GM21825 (cell line): Measurements from ENCODE around the gene OSMR.
"Not testable (repeated sequence)": the region's sequence is repeated elsewhere in the genome, so short reads cannot be mapped to it uniquely, and the experiment has no call there.

ENCODE experiments used
- ATAC-seq: cut with Tn5 transposase; IDR thresholded peaks from one replicate; pipeline ENCODE4 v1.9.1; 2021; ENCODE audit warnings: mild to moderate bottlenecking, moderate library complexity; ENCODE audit not compliant: unreplicated experiment

Gene OSMR

DNA sequence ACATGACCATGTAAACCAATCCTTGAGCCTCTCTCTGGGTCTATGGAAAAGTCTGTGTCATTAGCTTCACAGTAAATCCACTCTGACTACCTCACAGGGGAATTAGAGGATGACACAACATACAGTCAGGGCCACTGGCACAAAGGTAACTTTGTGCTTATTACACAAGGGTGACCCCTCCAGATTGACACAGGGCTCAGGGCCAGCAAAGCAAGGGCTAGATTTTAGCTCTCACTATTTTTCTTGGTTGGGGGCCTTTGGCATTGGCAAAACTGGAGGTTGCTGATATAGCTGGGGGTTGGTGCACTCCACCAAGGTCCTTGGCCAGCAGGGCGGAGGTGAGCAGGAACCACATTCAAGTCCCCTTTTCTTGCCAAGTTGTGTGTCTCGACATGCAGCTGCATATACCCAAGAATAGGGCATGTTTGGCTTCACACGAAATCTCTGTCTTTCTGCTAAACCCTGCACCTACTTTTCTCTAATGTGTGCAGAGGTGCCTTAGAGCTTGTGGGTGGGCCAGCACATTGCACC lies 15.2 kb upstream of the OSMR start:
- no peak for ATAC-seq

DNA sequence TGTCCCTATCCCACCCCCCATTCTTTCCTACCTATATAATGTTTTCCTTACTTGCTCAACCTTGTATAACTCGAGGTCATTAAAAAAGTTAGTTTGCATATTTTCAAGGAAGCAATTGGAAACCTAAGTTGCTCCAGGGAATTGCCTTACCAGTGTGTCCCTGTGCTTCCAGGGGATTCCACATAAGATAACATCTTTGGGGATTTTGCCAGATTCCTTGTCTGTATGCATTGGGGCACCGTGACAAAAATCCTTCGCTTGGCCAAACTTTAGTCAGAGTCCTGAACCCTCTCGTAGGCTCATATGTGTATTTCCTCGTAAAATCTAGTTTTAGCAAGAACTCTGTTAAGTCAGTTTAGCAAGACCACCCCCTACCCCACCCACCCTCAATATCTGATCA lies 14.7 kb upstream of the OSMR start:
- no peak for ATAC-seq

DNA sequence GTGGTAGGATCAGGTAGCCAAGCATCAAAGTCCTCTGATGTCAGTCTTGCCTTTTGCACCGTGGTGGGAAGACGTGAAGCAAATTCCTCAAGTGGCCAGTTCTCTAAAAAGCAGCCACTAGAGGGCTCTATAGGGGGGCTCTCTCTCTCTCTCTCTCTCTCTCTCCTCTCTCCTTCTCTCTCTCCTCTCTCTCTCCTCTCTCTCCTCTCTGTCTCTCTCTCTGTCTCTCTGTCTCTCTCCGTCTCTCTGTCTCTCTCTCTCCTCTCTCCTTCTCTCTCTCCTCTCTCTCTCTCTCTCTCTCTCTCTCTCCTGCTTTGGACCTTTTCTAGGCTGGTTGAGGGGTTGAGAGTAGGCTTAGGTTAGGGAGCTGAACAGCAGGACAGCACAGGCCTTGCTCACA lies 13.9 kb upstream of the OSMR start:
- no peak for ATAC-seq

DNA sequence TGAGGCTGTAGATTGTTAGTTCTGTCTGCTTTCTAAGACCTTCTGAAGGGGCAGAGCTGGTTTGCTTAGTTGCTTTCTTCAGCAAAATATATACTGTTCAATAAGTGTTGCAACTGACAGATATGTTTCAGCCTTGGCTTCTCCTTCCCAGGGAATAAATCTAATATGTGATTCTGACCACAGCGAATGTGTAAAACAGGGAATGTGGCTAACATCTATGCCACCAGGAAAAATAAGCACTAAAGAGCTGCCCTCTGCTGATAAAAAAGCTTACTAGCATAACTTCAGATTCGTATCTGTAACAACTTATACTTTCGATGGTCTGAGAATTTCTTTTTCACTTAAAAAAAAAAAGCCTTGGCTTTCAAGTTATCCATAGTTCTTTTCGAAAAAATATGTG lies 13.0 kb upstream of the OSMR start:
- no peak for ATAC-seq

DNA sequence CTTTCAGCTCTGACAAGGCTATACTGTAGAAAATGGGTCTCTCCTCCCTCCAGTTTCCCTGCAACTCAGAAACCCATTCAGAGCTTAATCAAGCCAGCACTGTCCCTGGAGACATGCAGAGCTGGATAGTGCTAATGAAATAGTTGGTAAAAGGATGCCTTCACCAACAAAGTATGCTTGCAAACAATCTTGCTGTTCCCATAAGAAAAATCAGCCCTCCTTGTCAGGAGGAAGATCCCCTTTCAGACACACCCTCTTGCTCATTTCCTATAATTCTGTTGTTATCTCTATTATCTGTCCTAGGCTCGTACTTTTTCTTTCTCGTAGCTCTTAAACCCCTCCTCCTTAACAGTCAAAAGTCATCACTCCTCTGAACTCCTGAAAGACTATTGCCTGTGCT lies 9.9 kb upstream of the OSMR start:
- no peak for ATAC-seq

DNA sequence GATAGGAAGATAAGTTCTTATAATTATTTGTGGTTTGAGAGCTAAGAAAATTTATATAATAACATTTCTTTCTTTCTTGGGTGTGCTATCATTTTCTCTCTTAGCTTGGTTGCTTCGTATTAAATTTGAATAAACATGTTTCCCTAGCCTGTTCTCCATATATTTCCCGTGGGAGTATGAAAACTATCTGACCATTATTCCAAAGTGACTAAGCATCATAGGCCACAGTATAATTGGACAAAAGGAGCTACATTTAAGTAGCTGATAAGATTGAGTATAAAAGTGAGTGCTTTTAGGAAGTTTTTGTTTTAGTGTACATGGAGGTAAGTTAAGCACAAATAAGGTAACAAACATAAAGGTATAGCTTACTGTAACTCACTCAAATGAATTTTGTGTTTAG lies 8.4 kb upstream of the OSMR start:
- no peak for ATAC-seq

DNA sequence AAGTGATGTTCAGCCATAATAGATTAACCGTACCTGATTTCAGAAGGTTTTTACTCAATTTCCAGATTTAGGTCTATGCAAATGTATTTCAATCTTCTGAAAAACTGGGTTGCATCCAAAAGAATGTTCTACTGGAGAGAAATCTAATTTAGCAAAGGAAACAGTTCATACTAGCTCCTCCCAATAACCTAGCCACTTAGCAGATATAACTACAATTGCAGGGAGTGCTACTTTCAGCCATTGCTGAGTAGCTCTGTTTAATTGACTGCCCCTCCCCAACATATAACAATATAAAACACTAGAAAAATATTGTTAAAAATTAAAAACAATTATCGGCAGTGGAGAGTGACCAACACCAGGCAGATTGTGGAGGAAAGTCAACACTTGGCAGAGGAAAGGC lies 7.9 kb upstream of the OSMR start:
- no peak for ATAC-seq

DNA sequence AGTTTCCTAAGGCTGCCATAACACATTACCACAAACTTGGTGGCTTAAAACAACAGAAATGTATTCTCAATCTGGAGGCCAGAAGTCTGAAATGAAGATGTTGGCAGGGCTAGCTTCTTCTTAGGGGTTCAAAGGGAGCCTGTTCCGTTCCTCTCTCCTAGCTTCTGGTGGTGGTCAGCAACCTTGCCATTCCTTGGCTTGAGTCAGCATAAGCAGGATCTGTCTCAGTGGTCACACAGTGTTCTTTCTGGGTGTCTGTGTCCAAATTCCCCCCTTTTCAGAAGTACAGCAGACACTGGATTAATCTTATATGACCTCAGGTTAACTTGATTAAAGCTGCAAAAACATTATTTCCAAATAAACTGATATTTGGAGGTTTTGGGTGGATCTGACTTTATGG lies 2.1 kb upstream of the OSMR start:
- ATAC-seq = no peak

DNA sequence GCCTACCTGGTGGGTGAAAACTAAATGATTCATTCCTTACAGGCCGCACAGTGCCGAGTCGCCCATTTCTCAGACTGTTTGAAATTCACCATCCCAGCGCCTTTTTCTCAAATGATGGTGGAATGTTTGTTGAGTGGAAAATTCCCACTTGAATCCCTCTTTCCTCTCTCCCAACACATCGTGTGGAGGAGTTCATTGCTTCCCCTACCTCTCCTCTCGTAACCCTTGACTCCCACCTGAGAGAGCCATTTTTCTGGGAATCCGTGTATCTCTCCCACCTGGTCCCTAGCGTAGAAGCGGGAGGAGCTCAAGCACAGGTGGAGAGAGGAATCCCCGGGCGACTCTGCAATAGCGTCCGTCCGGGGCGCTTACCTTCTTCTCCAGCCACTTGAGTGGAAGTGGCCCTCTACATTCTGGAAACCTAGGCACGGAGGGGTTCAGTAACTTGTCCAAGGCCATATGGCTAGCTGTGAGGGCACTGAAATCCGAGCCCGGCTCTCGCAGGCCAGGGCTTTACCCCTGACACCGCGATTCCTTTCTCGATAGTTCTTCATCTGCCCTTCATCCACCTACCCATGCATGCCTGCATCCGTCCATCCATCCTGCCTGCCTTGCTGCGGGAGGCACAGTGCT lies 683 bp downstream of the OSMR start:
- ATAC-seq = no peak

DNA sequence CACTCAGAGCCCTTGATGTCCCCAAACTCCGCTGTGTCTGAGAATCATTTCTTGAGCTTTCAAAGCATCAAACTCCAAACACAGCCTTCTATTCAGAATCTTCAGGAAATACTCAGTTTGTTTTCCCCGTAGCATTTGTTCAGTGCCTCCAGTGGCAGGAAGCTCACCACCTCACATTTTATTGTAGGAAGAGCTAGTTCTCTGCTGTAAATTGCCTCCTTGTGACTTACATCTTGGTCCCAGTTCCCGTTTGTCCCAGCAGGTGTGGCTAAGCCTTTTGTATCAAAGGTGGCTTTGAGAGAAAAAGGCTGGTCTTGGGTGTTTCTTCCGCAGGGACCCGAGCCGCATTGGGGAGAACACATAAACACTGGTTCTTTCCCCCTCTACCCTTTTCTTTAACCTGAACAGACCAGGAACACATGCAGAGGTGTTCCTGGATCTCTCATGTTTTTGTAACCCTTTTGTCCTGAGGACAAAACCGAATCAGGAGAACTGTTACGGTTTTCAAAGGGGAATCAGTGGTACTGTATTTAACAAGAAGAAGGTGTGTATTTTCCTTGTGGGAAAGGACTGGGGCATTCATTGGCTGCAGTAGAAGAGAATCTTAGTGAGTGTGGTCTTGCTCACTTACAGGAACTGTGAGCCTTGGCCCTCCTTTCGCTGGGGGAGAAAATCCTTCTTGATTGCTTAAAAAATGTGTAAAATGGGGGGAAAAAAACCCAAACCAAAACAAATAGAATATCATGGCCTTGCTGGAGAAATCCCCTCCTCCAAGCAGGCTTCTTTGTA lies 1.9 kb downstream of the OSMR start:
- ATAC-seq = no peak

DNA sequence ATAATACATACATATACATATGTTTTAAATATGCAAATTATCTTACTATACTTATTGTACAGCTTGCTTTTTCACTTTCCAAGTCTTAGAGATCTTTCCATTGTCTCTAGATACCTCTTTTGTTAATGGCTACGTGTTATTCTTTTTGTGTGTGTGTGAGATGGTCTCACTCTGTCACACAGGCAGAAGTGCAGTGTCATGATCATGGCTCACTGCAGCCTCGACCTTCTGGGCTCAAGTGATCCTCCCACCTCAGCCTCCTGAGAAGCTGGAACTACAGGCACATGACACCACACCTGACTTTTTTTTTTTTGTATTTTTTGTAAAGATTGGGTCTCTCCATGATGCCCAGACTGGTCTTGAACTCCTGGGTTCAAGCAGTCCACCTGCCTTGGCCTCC lies 2.8 kb downstream of the OSMR start:
- ATAC-seq = no peak

DNA sequence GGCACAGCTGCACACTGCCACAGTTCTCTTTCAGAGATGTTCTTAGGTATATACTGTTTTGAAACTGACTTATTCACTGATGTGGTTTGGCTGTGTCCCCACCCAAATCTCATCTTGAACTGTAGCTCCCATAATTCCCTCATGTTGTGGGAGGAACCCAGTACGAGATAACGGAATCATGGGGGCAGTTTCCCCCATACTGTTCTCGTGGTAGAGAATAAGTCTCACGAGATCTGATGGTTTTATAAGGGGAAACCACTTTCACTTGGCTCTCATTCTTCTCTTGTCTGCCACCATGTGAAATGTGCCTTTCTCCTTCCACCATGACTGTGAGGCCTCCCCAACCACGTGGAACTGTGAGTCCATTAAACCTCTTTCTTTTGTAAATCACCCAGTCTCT lies 5.8 kb downstream of the OSMR start:
- ATAC-seq = not testable (repeated sequence)

DNA sequence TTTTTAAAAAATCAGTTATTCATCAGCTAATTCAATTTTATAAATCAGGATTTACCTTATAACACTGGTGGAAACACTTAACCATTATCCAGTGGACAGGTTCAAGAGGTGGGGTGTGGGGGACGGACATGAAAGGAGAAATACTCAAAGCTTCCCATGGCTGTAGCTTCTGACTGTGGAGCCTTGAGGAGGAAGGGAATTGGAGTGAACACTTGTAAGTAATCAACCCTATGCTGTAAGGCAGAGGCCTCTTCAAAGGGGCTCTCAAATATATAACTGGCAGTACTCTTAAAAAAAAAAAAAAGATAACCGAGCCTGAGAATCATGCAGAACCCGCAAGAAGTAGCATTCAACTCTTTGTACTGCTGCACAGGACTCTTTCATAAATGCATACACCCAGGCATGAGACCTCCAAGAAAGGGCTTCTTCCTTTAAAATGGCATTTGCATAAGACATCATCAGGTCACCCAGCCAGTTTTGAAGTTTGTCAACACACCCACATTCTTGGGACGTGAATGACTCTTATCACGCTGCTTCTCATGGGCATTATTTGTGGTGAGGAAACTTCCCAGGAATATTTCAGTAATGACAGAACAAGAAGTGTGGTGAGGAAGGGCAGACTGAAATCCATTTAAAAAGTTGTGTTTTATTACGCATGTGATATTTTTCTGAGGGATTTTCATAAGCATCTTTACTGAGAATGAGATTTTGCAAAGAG lies 8.1 kb downstream of the OSMR start:
- ATAC-seq = no peak

DNA sequence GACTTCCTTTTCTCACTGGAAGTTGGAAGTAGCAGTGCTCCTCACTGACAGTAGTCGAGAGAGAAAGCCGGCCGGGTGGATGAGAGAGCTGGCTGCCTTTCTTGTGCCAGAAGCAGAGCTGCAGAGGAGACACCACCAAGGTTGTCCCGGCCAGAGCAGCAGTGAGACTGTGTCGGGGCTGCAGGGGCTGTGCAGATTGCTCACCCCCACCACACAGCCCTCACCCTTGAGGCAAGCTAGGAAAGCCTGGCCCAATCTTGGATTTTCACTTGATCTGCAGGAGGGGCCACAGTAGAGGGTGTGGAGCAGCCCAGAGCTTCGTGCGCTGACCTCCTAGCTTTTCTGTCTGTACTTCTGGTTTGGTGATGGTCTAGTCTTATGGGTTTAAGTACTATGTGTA lies 9.1 kb downstream of the OSMR start:
- ATAC-seq = no peak

DNA sequence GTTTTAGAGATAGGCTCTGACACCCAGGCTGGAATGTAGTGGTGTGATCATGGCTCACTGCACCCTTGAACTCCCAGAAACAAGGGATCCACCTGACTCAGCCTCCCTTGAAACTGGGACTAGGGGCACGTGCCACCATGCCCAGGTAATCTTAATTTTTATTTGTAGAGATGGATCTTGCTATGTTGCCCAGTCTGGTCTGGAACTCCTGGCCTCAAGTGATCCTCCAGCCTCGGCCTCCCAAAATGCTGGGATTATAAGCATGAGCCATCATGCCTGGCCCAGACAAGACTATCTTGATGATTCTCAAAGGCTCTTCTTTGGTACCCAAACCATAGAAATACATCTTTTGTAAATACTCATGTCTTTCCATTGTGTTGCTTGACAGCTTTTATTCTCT lies 10.8 kb downstream of the OSMR start:
- no peak for ATAC-seq

DNA sequence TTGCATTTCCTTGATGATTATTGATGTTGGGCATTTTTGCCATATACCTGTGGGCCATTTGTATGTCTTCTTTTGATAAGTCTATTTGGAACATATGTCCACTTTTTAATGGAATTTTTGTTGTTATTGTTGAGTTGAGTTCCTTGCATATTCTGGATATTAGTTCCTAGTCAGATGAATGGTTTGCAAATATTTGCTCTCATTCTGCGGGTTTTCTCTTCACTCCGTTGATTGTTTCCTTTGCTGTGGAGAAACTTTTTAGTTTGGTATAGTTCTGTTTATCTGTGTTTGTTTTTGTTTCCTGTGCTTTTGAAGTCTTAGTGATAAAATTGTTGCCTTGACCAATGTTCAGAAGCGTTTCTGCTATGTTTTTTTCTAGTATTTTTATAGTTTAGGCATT lies 13.0 kb downstream of the OSMR start:
- no peak for ATAC-seq

DNA sequence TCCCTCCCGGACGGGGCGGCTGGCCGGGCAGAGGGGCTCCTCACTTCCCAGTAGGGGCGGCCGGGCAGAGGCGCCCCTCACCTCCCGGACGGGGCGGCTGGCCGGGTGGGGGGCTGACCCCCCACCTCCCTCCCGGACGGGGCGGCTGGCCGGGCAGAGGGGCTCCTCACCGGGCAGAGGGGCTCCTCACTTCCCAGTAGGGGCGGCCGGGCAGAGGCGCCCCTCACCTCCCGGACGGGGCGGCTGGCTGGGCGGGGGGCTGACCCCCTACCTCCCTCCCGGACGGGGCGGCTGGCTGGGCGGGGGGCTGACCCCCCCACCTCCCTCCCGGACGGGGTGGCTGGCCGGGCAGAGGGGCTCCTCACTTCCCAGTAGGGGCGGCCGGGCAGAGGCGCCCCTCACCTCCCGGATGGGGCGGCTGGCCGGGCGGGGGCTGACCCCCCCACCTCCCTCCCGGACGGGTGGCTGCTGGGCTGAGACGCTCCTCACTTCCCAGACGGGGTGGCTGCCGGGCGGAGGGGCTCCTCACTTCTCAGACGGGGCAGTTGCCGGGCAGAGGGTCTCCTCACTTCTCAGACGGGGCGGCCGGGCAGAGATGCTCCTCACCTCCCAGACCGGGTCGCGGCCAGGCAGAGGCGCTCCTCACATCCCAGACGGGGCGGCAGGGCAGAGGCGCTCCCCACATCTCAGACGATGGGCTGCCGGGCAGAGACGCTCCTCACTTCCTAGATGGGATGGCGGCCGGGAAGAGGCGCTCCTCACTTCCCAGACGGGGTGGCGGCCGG lies 16.4 kb downstream of the OSMR start:
- ATAC-seq = not testable (repeated sequence)

DNA sequence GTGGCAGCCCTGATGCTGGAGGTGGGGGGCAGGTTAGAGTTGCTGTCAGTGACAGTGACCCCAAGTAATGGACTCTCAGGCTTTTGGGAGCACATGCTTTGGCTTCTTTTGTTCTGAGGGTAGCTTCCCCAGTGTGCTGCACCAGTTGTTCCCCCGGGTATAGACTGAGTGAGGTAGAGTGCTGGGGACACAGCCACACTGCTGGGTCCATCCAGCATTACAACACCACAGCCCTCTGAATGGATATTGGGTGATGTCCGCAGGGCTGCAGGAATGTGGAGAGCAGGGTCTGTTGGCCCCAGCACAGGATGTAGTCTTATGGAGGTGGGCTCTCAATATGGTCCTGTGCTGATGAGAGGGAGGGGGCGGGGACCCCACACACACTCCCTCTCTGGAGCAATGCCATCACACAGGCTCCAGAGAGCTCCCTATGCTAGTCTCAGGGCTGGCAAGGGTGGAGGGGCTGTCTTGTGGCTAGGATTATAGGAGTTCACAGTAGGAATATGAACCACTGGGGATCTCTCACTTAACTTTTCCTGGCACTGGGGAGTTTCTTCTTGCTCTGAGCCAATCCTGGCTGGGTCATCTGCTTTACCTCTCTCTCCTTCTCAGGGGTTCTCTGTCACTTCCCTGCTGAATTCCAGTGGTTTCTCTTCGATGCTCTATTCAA lies 20.7 kb downstream of the OSMR start:
- ATAC-seq = no peak

DNA sequence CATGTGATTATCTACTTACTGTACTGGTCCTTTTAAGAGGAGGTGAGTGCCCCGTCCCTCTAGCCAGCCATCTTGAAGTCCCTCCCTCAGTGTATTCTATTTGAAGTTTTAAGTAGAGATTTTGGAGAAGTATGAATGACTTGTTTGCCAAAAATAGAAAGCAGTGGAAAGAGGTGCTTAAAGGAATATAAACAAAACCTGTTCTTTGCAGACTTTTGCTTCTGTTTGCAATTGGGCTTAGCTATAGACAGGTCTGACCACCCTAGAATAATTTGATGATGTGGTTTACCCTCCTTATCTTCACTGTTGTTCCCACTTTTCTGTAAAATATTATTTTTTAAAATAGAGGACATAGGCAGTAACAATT lies 21.2 kb downstream of the OSMR start:
- ATAC-seq = no peak

DNA sequence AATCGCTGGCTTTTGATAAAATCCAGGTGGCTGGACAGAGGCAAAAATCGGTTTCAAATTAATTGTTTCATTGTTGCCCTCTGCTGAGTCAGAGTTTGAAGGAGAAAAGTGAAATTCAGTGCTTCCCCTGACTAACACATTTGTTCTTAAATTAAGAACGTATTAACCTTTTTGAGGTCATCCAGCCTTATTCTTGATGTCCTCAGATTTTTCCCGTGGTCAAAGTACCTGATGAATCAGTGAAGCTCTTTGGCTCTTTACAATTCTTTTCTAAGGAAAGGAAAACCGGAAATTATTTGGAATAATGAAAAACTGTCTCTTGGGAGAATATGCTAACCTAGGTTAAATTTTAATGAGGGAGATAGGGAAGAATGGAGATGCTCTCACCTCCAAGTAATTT lies 21.6 kb downstream of the OSMR start:
- no peak for ATAC-seq

DNA sequence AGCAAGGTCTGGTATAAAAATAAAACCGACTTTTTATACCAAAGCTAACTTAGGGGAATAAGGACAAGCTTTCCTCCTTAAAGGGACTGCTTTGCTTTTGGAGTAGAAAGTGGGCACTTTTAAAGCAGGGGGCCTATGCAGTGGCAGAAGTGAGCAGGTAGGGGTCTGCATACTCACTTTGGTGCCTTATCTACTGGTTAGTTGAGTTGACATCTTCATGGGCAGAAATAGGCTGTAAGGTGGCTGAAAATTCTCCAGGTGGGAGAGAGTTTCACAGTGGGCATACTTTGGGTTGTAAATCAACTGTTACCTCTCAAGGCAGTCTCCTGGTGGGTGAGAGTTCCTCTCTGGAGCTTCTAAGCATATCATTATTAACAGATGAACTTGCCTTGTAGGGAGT lies 24.8 kb downstream of the OSMR start:
- no peak for ATAC-seq
